GM12801 (cell line): Measurements from ENCODE around the gene HAPLN1.

Experiments used
- CTCF ChIP-seq: IDR thresholded peaks from one replicate; pipeline ENCODE4 v1.5.1; 2011; ENCODE audit warnings: control low read depth; ENCODE audit not compliant: insufficient read length; ENCODE audit errors: extremely low read depth

HAPLN1 gene

DNA sequence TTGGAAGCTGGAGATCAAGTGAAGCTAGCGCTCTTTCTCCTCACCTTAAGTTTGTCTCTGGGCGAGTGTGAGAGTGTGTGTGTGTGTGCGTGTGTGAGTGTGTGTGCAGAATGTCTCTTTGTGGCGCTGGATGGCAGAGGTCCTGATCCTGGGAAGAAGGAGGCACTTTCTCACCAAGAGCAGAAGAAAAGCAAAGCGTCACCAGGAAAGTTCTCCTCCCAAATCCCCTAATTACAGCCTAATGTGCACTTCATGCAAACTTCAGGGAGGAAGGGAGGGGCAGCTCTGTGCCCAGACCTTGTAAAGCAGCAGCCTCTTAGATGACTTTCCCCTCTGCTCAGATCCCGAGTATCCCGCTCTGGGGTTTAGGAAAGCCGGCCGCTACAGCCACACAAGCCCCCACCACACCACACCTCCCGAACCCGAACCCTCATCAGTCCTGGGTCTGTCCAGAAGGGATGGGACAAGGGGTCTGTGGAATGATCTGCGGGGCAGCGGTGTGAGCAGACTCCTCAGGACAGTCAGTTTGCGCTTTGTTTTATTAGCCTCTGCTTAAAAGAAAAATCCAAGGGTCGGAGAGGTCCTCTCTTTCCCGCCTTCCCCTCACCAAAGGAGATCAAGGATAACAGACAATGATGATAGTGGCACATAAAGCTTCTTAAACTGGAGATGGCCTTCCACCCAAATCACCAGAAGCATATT, at the start of gene HAPLN1:
TSS of gene HAPLN1 (minus strand) at position 20 of the 702 bp plus-strand sequence. CDS start 47,332 bp downstream, outside the sequence.
- TF ChIP-seq CTCF: no peak

GRCh38 chr5:83767409-83767992, 46.8 kb upstream of the HAPLN1 start:
- no peak for TF ChIP-seq CTCF

GRCh38 chr5:83764101-83764500, 43.4 kb upstream of the HAPLN1 start:
- no peak for TF ChIP-seq CTCF

DNA sequence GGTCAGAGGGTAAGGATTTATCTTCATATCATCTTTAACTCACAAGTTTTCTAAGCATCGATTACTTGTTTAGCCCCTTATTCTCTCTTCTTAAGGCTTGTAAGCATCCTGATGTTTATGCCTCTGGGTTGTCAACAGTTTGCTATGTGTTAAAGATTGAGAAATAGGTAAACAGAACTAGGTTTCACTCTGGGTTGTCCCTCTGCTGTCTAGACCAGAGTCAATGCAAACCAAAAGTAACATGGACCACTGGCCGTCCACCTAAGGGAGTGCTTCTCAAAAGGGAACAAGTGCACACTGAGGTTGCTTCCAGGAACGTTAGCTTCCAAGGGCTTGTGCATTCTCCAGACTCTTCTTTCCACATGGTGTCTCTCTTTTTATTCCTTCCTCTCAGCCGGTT, 39.9 kb upstream of the HAPLN1 start:
- TF ChIP-seq CTCF: no peak

DNA sequence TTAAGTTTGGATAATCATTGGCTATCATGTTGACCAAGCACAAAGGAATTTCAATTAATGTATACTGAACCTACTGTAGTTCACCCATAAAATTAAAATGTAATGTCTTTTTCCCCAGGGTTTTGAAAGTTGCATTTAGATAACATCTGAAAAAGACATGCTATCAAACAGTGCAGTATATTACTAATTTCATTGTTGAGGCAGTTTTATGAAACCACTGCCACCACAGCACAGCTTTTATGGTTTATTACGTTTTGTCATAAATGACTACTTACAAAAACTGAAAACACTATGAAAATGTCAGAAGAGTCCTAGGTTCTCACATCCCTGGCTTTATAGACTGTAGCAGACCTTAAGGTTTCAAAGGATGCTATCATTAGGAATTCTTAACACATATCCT, 32.0 kb upstream of the HAPLN1 start:
- no peak for TF ChIP-seq CTCF

- TF ChIP-seq CTCF: no peak
These were observed 30.5 kb upstream of the HAPLN1 start for GRCh38 chr5:83751201-83751600.

DNA sequence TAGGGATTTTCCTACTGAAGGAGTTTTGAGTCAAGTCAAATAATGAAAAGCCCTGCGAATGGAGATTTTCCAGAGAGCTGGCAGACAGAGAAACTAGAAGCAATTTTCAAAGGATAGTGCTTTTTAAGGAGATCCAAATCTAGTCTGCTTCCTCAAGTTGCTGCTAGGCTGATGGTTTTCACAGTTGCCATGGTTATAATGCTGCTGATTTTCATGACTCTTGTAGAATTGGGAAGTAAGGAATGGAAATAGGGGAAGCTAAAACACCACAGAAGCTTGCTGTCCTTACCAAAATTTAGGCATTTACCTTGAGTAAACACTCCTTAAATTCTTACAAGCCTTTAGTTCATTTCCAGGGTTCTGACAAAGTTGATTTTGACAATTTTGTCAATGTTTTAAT, 30.1 kb upstream of the HAPLN1 start:
- TF ChIP-seq CTCF: no peak

GRCh38 chr5:83745816-83746215, 25.2 kb upstream of the HAPLN1 start:
- TF ChIP-seq CTCF: no peak
